GM12878 (cell line): ENCODE measurements around the gene CTSS. TPM values are rescaled to one million over a fixed set of nuclear protein-coding genes. Genes with fewer than 3 reads are reported as not detected.
"Not testable (repeated sequence)": the region's sequence is repeated elsewhere in the genome, so short reads cannot be mapped to it uniquely, and the experiment has no call there.

Source experiments
- ATAC-seq: fragments of 200-7000 bp; cut with Tn5 transposase; 3 replicates; pipeline ENCODE4 v1.9.1; 2020; ENCODE audit warnings: mild to moderate bottlenecking, moderate library complexity
- BruUV-seq: library from RNA; stranded (reverse); fragments of 400-500 nt; replicated peaks from 2 replicates; lab custom pipeline; 2021; lab: Mats Ljungman, UMichigan
- CTCF ChIA-PET: fragments of 300-600 bp; sonication (Branson Sonifier 250); formaldehyde crosslinking; extraction: SDS; loops from one replicate; lab custom pipeline; 2021; ENCODE audit warnings: inconsistent platforms; lab: Yijun Ruan, JAX
- POLR2A ChIA-PET: fragments of 350-600 bp; formaldehyde crosslinking; extraction: SDS; loops from one replicate; lab custom pipeline; 2021; ENCODE audit warnings: inconsistent platforms; lab: Charles Lee
- RAD21 ChIA-PET: fragments of 300-600 bp; sonication (Branson Sonifier 250); formaldehyde crosslinking; loops from one replicate; lab custom pipeline; 2023; ENCODE audit warnings: antibody characterized with exemption; ENCODE audit not compliant: unreplicated experiment; lab: Charles Lee
- SMC1A ChIA-PET: fragments of 300-600 bp; sonication (Branson Sonifier 250); formaldehyde crosslinking; loops from one replicate; lab custom pipeline; 2023; ENCODE audit not compliant: unreplicated experiment, uncharacterized antibody; lab: Charles Lee
- DNase-seq: peaks from one replicate; pipeline ENCODE4 v3.0.0-alpha.2; 2011; ENCODE audit warnings: low read depth, low spot score
- FAIRE-seq: peaks from 3 replicates; lab custom pipeline; 2011; peaks lifted over from hg19 to GRCh38; lab: Jason Lieb, UNC
- H2AFZ ChIP-seq: 2 replicates; pipeline ENCODE4 v1.6.0; 2011; ENCODE audit warnings: low read depth, low read length, control low read depth; ENCODE audit not compliant: control insufficient read depth
- H3K27ac ChIP-seq: 2 replicates; pipeline ENCODE4 v1.5.1; 2011; ENCODE audit warnings: control low read depth; ENCODE audit not compliant: control insufficient read depth, insufficient read depth
- H3K27me3 ChIP-seq, 2 experiments: replicated peaks in 1 of 2; 2 replicates each; pipeline versions ENCODE4 v1.6.0 to v1.6.1; 2011; ENCODE audit warnings: low read length in 1 of 2; ENCODE audit not compliant: control insufficient read depth in 2 of 2, insufficient read depth in 2 of 2
- H3K36me3 ChIP-seq, 2 experiments: 2 replicates each; pipeline ENCODE4 v1.5.1; 2011; ENCODE audit warnings: low read length in 1 of 2; ENCODE audit not compliant: control insufficient read depth in 2 of 2, insufficient read depth in 2 of 2
- H3K4me1 ChIP-seq: 2 replicates; pipeline ENCODE4 v1.6.1; 2011; ENCODE audit warnings: mild to moderate bottlenecking, low read length, moderate library complexity, mixed read lengths; ENCODE audit not compliant: control insufficient read depth, insufficient read depth
- H3K4me2 ChIP-seq: 2 replicates; pipeline ENCODE4 v1.6.0; 2011; ENCODE audit warnings: control low read depth; ENCODE audit not compliant: control insufficient read depth, insufficient read depth
- H3K4me3 ChIP-seq: fragments of 200-600 bp; sonication (generic); 2 replicates; pipeline ENCODE4 v1.5.1; 2016
- H3K79me2 ChIP-seq: 2 replicates; pipeline ENCODE4 v1.6.0; 2011; ENCODE audit warnings: low read length; ENCODE audit not compliant: control insufficient read depth, insufficient read depth
- H3K9ac ChIP-seq: 2 replicates; pipeline ENCODE4 v1.8.0; 2011; ENCODE audit warnings: low read length, control low read depth, mixed read lengths; ENCODE audit not compliant: control insufficient read depth, insufficient read depth
- H3K9me3 ChIP-seq: replicated peaks from 3 replicates; pipeline ENCODE4 v1.5.1; 2011; ENCODE audit warnings: mild to moderate bottlenecking, low read length; ENCODE audit not compliant: control insufficient read depth, insufficient read depth
- H4K20me1 ChIP-seq: 2 replicates; pipeline ENCODE4 v1.6.0; 2011; ENCODE audit not compliant: control insufficient read depth, insufficient read depth
- ATF7 ChIP-seq: fragments of 450-650 bp; IDR thresholded peaks from 2 replicates; pipeline ENCODE4 v1.6.1; 2016; ENCODE audit warnings: low read depth, mild to moderate bottlenecking
- BCL11A ChIP-seq: IDR thresholded peaks from 2 replicates; pipeline ENCODE4 v1.6.1; 2011; ENCODE audit warnings: low read depth, low read length
- BMI1 ChIP-seq: fragments of 450-650 bp; IDR thresholded peaks from 2 replicates; pipeline ENCODE4 v1.6.1; 2016; ENCODE audit warnings: mild to moderate bottlenecking, moderate library complexity, borderline replicate concordance
- CBFB ChIP-seq: IDR thresholded peaks from 2 replicates; pipeline ENCODE4 v1.6.1; 2016; ENCODE audit warnings: antibody characterized with exemption, low read depth
- FOXK2 ChIP-seq: fragments of 450-650 bp; IDR thresholded peaks from 2 replicates; pipeline ENCODE4 v1.6.1; 2017; ENCODE audit warnings: mild to moderate bottlenecking, moderate library complexity
- FOXM1 ChIP-seq: IDR thresholded peaks from 2 replicates; pipeline ENCODE4 v1.6.1; 2012; ENCODE audit warnings: low read depth, mild to moderate bottlenecking, inconsistent platforms, low read length, moderate library complexity
- MEF2A ChIP-seq: IDR thresholded peaks from 2 replicates; pipeline ENCODE4 v1.6.1; 2011; ENCODE audit warnings: low read depth, mild to moderate bottlenecking, low read length, moderate library complexity; ENCODE audit not compliant: insufficient read depth
- MTA2 ChIP-seq: fragments of 450-650 bp; IDR thresholded peaks from 2 replicates; pipeline ENCODE4 v1.6.1; 2016; ENCODE audit warnings: low read depth, mild to moderate bottlenecking, moderate library complexity
- MYB ChIP-seq: fragments of 150-350 bp; IDR thresholded peaks from 2 replicates; pipeline ENCODE4 v1.6.1; 2014; ENCODE audit warnings: mild to moderate bottlenecking, low read depth, low read length, borderline replicate concordance
- NBN ChIP-seq: fragments of 450-650 bp; IDR thresholded peaks from 2 replicates; pipeline ENCODE4 v1.6.1; 2016
- NFIC ChIP-seq: IDR thresholded peaks from 2 replicates; pipeline ENCODE4 v1.6.1; 2012; ENCODE audit warnings: low read depth, mild to moderate bottlenecking, inconsistent platforms, low read length, moderate library complexity
- POLR2AphosphoS5 ChIP-seq: IDR thresholded peaks from 2 replicates; pipeline ENCODE4 v1.6.1; 2011; ENCODE audit warnings: mild to moderate bottlenecking, low read length, inconsistent platforms
- RAD21 ChIP-seq: IDR thresholded peaks from 2 replicates; pipeline ENCODE4 v1.6.1; 2011; ENCODE audit warnings: mild to moderate bottlenecking, low read depth, low read length, moderate library complexity; ENCODE audit not compliant: insufficient read depth
- RB1 ChIP-seq: fragments of 450-650 bp; formaldehyde crosslinking; IDR thresholded peaks from 2 replicates; pipeline ENCODE4 v1.6.1; 2017; ENCODE audit warnings: mild to moderate bottlenecking, borderline replicate concordance
- RBBP5 ChIP-seq: fragments of 200-600 bp; sonication (generic); conservative IDR thresholded peaks from 2 replicates; pipeline ENCODE4 v1.6.1; 2016
- RUNX3 ChIP-seq: IDR thresholded peaks from 2 replicates; pipeline ENCODE4 v1.6.1; 2012; ENCODE audit warnings: low read length, inconsistent platforms
- SP1 ChIP-seq: IDR thresholded peaks from one replicate; pipeline ENCODE4 v1.6.1; 2011; ENCODE audit warnings: low read depth, low read length
- SUPT20H ChIP-seq: IDR thresholded peaks from 2 replicates; pipeline ENCODE4 v1.6.1; 2011; ENCODE audit warnings: low read depth, mild to moderate bottlenecking, low read length, moderate library complexity, borderline replicate concordance; ENCODE audit not compliant: control insufficient read depth
- TCF12 ChIP-seq: IDR thresholded peaks from 2 replicates; pipeline ENCODE4 v1.6.1; 2011; ENCODE audit warnings: low read depth, mild to moderate bottlenecking, low read length
- YY1 ChIP-seq: IDR thresholded peaks from 2 replicates; pipeline ENCODE4 v1.6.1; 2011; ENCODE audit warnings: low read depth, mild to moderate bottlenecking, low read length
- WGBS: methylation state at CpG from one replicate; pipeline ENCODE4 v1.1.6; 2016; ENCODE audit warnings: low lambda C conversion rate; ENCODE audit not compliant: insufficient replicate concordance, insufficient coverage; ENCODE audit errors: missing lambda C conversion rate; 5-methylcytosine and 5-hydroxymethylcytosine counted together
- in situ Hi-C: fragments of 300-500 bp; cut with MboI; formaldehyde crosslinking; loops from 9 replicates; pipeline ENCODE4 v1.14.3; 2018; ENCODE audit warnings: mixed read lengths
- intact Hi-C: fragments of 100-400 bp; cut with micrococcal nuclease; formaldehyde crosslinking; loops from one replicate; pipeline ENCODE4 v1.14.2; 2022; ENCODE audit not compliant: unreplicated experiment
- polyA plus RNA-seq, 11 experiments: library from polyadenylated mRNA; depleted of rRNA in 4 of 11; unstranded in 6 of 11; stranded (reverse) in 5 of 11; fragments of >200 nt; fragmentation: Nextera tagmentation in 4 of 11; fragmentation: Illumina TruSeq in 1 of 11; extraction: Ambion mirVana in 4 of 11; extraction: Trizol in 1 of 11; gene quantifications; 1 replicate in 1 of 11; 2 replicates in 10 of 11; pipeline versions ENCODE4 v1.2.1 to v1.2.3, GENCODE V29; 2011 to 2016; ENCODE audit warnings: inconsistent platforms in 2 of 11, missing spikeins in 2 of 11, low read depth in 1 of 11
- total RNA-seq, 4 experiments: library from RNA; depleted of rRNA in 3 of 4; stranded (reverse); fragments of >200 nt in 3 of 4; fragmentation: Illumina TruSeq in 1 of 4; extraction: Trizol in 1 of 4; gene quantifications; 2 replicates each; pipeline versions ENCODE4 v1.2.1 to v1.2.3, GENCODE V29; 2013 to 2021

The CTSS gene
- total and polyA plus RNA-seq, 10 of the 15 experiments (the other 5 are each of a cell fraction or from before 2014, with no cell fraction given) = 32.8 to 174 (median 60.9) TPM

GRCh38 chr1:150709031-150709430 is 56.5 kb downstream of the CTSS start:
- not testable (repeated sequence) for BruUV-seq
- CTCF ChIA-PET = interaction anchor here (0.8 to 2.7 kb wide), 3 partner anchors 12 to 161 kb away, joined by 3 to 18 read pairs (median 3); partner anchors contain the start of gene GOLPH3L

DNA sequence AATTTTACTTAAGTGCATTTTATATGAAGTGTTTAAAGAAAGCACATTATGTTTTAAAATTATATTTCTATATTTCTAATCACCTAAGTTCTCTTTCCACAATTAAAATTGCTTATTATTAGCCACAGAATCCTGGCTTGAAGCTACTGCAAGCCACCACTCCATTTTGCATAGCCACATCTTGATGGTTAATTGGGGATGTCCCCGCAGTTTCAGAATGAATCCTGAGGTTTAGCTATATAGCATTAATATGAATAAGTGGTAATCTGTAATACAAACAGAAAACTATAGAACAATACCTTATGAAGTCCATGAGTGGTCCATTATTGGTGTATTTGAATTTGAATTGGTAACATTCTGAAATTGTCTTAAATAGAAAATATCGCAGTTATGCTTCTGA is 57.0 kb downstream of the CTSS start:
- Histone ChIP-seq H4K20me1 (no peaks in the 10 kb centered on the region), H3K79me2 (no peaks in the 10 kb centered on the region), H3K36me3 (no peaks in the 10 kb centered on the region), H2AFZ (no peak overlapping the region), H3K4me1 (peaks cover 7% of the 10 kb centered on the region; the same call in 1 of the 2 replicates), H3K4me3 (no peak overlapping the region), H3K27ac (no peak overlapping the region), H3K27me3 (no peaks in the 10 kb centered on the region; a peak in 1 of 4 replicates), H3K4me2 (no peak overlapping the region), H3K9ac (no peak overlapping the region), H3K9me3 (no peaks in the 10 kb centered on the region)
- peak; percentile 86 for FAIRE-seq
- peak; percentile 99 for ATAC-seq
- intact Hi-C loops (no loop called here), in situ Hi-C loops (no loop called here)
- WGBS = 0% methylated on average over 2 of the region's 2 CpGs
- ChIA-PET RAD21 (interaction anchor here (0.8 to 1.7 kb wide), 7 partner anchors 10 to 145 kb away, joined by 3 to 9 read pairs (median 5); partner anchors contain the start of genes ENSA and GOLPH3L), SMC1A (interaction anchor here (0.7 to 2.6 kb wide), 6 partner anchors 8 to 148 kb away, joined by 3 to 20 read pairs (median 3); partner anchors contain the start of genes ENSA and GOLPH3L), POLR2A (interaction anchor here (0.5 to 1.6 kb wide), 3 partner anchors 10 to 25 kb away, joined by 4 to 6 read pairs (median 5); partner anchors contain the start of gene GOLPH3L), CTCF (interaction anchor here (0.8 to 2.7 kb wide), 3 partner anchors 12 to 161 kb away, joined by 3 to 18 read pairs (median 3); partner anchors contain the start of gene GOLPH3L)
- peak; percentile 23 for DNase-seq
- no TSS peak for BruUV-seq
- TF ChIP-seq RAD21 = no peak
- peak; percentile 27; the same call in 1 of the 2 replicates for TF ChIP-seq TCF12
- peak; percentile 68 for TF ChIP-seq BCL11A
- peak; percentile 60; the same call in 1 of the 2 replicates for TF ChIP-seq MTA2
- TF ChIP-seq SUPT20H = no peak
- no peak for TF ChIP-seq FOXM1
- 0 out of 2 replicates have a peak, but pooled peaks have one; percentile 31 for TF ChIP-seq MEF2A
- no peak for TF ChIP-seq FOXK2
- no peak for TF ChIP-seq POLR2AphosphoS5
- TF ChIP-seq NBN = no peak
- TF ChIP-seq YY1 = 0 out of 2 replicates have a peak, but pooled peaks have one; percentile 26
- 0 out of 2 replicates have a peak, but pooled peaks have one; percentile 33 for TF ChIP-seq ATF7
- TF ChIP-seq CBFB = 0 out of 2 replicates have a peak, but pooled peaks have one; percentile 65
- peak; percentile 12; the same call in 1 of the 2 replicates for TF ChIP-seq BMI1
- no peak for TF ChIP-seq SP1
- peak; percentile 41; the same call in 1 of the 2 replicates for TF ChIP-seq NFIC
- TF ChIP-seq RB1 = no peak
- peak; percentile 93 for TF ChIP-seq RUNX3
- TF ChIP-seq MYB = no peak
- TF ChIP-seq RBBP5 = no peak

More at GRCh38 chr1:150709031-150709430, 56.5 kb downstream of the CTSS start:
- ChIA-PET POLR2A (interaction anchor here (1.4 to 1.6 kb wide), 2 partner anchors 9 to 12 kb away, joined by 4 to 6 read pairs; partner anchors contain the start of gene GOLPH3L), SMC1A (interaction anchor here (0.7 to 2.6 kb wide), 5 partner anchors 8 to 146 kb away, joined by 3 to 20 read pairs (median 3); partner anchors contain the start of genes ENSA and GOLPH3L), RAD21 (interaction anchor here (0.8 to 1.7 kb wide), 7 partner anchors 9 to 146 kb away, joined by 3 to 9 read pairs (median 5); partner anchors contain the start of genes ENSA and GOLPH3L)
- DNase-seq, H3K4me1 ChIP-seq, H3K79me2 ChIP-seq, in situ Hi-C loops, H3K4me3 ChIP-seq, H3K9me3 ChIP-seq, H3K36me3 ChIP-seq, intact Hi-C loops, H3K4me2 ChIP-seq, H3K9ac ChIP-seq, H4K20me1 ChIP-seq, H3K27me3 ChIP-seq, H3K27ac ChIP-seq, ATAC-seq, FAIRE-seq, H2AFZ ChIP-seq: not testable (repeated sequence)
- 100% methylated on average over 1 of the region's 1 CpG for WGBS
